Nephron (organoid): ENCODE results near the gene BTBD6.

Experiments
- H3K27ac Mint-ChIP-seq, 3 experiments: 2 replicates each; pipeline ENCODE4 v1.8.0; 2020; ENCODE audit warnings: mixed read lengths in 3 of 3, mild to moderate bottlenecking in 2 of 3, moderate library complexity in 1 of 3
- H3K27me3 Mint-ChIP-seq: 2 replicates; pipeline ENCODE4 v1.8.0; 2021; ENCODE audit warnings: low read depth, mild to moderate bottlenecking, moderate library complexity, mixed read lengths
- H3K36me3 Mint-ChIP-seq: 2 replicates; pipeline ENCODE4 v1.8.0; 2020; ENCODE audit warnings: low read depth, mixed read lengths
- H3K4me1 Mint-ChIP-seq: 2 replicates; pipeline ENCODE4 v1.8.0; 2020; ENCODE audit warnings: mixed read lengths
- H3K4me3 Mint-ChIP-seq, 3 experiments: 2 replicates each; pipeline ENCODE4 v1.8.0; 2020; ENCODE audit warnings: mild to moderate bottlenecking in 3 of 3, mixed read lengths in 3 of 3, moderate library complexity in 2 of 3
- H3K9me3 Mint-ChIP-seq: 2 replicates; pipeline ENCODE4 v1.8.0; 2020; ENCODE audit warnings: mixed read lengths
- CTCF ChIP-seq, 3 experiments: fragments of 200-600 bp; sonication (generic); IDR thresholded peaks; one replicate each; pipeline ENCODE4 v1.5.0; 2021; ENCODE audit warnings: antibody characterized with exemption in 3 of 3; ENCODE audit not compliant: unreplicated experiment in 3 of 3

Gene BTBD6

GRCh38 chr14:105251920-105252319 is 3.6 kb downstream of the BTBD6 start:
- TF ChIP-seq CTCF (IDR thresholded peaks at IDR 0.05; ENCODE audit: unreplicated experiment in 3 of 3), result no peak
- Mint-ChIP-seq H3K36me3 (peaks cover 34% of the 10 kb centered on the region), H3K9me3 (no peaks in the 10 kb centered on the region)

GRCh38 chr14:105252552-105253328 is 4.4 kb downstream of the BTBD6 start:
- Mint-ChIP-seq H3K27ac (no peak overlapping the region), H3K9me3 (no peaks in the 10 kb centered on the region), H3K27me3 (no peaks in the 10 kb centered on the region), H3K4me3 (no peak overlapping the region), H3K36me3 (peaks cover 36% of the 10 kb centered on the region), H3K4me1 (peaks cover 23% of the 10 kb centered on the region)
- TF ChIP-seq CTCF (IDR thresholded peaks at IDR 0.05; ENCODE audit: unreplicated experiment in 3 of 3), result no peak

More at GRCh38 chr14:105251920-105252319, 3.6 kb downstream of the BTBD6 start:
- Mint-ChIP-seq H3K4me3 (peak overlapping the region in 1 of 3 experiments; percentile 68), H3K27ac (no peak overlapping the region), H3K4me1 (peaks cover 28% of the 10 kb centered on the region), H3K27me3 (no peaks in the 10 kb centered on the region)

GRCh38 chr14:105253329-105253682 is 5.0 kb downstream of the BTBD6 start:
- Mint-ChIP-seq H3K36me3 (peaks cover 36% of the 10 kb centered on the region), H3K27me3 (no peaks in the 10 kb centered on the region), H3K9me3 (no peaks in the 10 kb centered on the region), H3K4me1 (peaks cover 23% of the 10 kb centered on the region), H3K4me3 (no peak overlapping the region), H3K27ac (no peak overlapping the region)
- TF ChIP-seq CTCF (IDR thresholded peaks at IDR 0.05; ENCODE audit: unreplicated experiment in 3 of 3), result no peak

GRCh38 chr14:105255021-105255507 is 6.7 kb downstream of the BTBD6 start:
- peaks cover 27% of the 10 kb centered on the region for H3K36me3 Mint-ChIP-seq
- H3K4me1 Mint-ChIP-seq, result peaks cover 14% of the 10 kb centered on the region
- H3K9me3 Mint-ChIP-seq, result no peaks in the 10 kb centered on the region
- H3K4me3 Mint-ChIP-seq, result no peak overlapping the region
- no peaks in the 10 kb centered on the region for H3K27me3 Mint-ChIP-seq
- no peak for TF ChIP-seq CTCF (IDR thresholded peaks at IDR 0.05; ENCODE audit: unreplicated experiment in 3 of 3)
- H3K27ac Mint-ChIP-seq, result no peak overlapping the region

- Mint-ChIP-seq H3K4me1 (peaks cover 4% of the 10 kb centered on the region), H3K27ac (no peak overlapping the region), H3K36me3 (peaks cover 14% of the 10 kb centered on the region), H3K9me3 (no peaks in the 10 kb centered on the region), H3K4me3 (no peak overlapping the region), H3K27me3 (no peaks in the 10 kb centered on the region)
- no peak for TF ChIP-seq CTCF (IDR thresholded peaks at IDR 0.05; ENCODE audit: unreplicated experiment in 3 of 3)
Observed at GRCh38 chr14:105256292-105256960, 8.1 kb downstream of the BTBD6 start.
